Measurements from ENCODE around the gene ZCCHC9. TPM values are rescaled to one million over a fixed set of nuclear protein-coding genes. Genes with fewer than 3 reads are reported as not detected.

Gene ZCCHC9, protein sequence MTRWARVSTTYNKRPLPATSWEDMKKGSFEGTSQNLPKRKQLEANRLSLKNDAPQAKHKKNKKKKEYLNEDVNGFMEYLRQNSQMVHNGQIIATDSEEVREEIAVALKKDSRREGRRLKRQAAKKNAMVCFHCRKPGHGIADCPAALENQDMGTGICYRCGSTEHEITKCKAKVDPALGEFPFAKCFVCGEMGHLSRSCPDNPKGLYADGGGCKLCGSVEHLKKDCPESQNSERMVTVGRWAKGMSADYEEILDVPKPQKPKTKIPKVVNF
- 25.1 and 28.0 TPM in 2 replicates for total RNA-seq

DNA sequence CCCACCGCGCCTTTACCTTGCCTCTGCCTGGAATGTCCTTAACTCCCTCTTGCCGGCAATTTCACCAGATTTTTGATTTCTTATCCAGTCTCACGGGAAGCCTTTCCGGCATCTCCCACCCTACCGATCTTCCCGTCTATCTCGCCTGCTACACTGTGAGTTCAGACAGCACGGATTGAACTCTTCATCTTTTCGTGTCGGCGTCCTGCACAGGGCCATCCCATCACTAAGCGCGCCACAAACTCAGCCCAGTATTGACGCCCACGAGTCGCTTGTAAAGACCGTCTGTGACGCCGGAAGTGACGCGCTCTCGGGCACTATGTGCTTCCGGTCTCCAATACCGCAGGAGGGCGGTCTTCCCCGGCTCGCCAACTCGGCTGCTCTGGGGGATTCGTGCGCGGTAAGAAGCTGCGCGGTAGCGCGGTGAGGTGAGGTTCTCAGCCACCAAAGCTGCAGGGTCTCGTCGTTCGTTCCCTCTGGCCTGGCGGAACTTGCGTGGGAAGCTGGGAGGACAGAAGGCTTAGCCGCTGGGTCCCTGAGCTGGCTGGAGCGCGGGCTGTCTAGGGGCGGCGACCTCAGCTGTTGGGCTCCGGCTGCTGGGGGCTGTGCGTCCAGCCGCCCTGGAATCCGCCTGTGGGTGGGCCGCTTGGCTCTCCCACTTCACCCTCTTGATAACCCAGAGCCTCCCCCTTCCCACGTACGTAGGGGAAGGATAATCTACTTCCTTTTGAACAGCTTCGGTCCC is at the start of gene ZCCHC9:
TSS of gene ZCCHC9 (plus strand) at position 317 of the 745 bp plus-strand sequence. CDS start 3,171 bp downstream, outside the sequence.

Other genes starting within 250 kb of the ZCCHC9 start
- gene CKMT2, start 68.3 kb upstream of the ZCCHC9 start, total RNA-seq = 0.54 TPM in 1 of 2 replicates, not detected in the other
- not detected in 2 replicates for gene ACOT12, start 92.5 kb downstream of the ZCCHC9 start, total RNA-seq

Measured in placental epithelial cell (primary cell).